COLO829 (cell line): Measurements from ENCODE around the gene ARID5B.

ENCODE experiments used
- DNase-seq: peaks from one replicate; pipeline ENCODE4 v3.0.0; 2012; ENCODE audit warnings: low spot score

The ARID5B gene

DNA sequence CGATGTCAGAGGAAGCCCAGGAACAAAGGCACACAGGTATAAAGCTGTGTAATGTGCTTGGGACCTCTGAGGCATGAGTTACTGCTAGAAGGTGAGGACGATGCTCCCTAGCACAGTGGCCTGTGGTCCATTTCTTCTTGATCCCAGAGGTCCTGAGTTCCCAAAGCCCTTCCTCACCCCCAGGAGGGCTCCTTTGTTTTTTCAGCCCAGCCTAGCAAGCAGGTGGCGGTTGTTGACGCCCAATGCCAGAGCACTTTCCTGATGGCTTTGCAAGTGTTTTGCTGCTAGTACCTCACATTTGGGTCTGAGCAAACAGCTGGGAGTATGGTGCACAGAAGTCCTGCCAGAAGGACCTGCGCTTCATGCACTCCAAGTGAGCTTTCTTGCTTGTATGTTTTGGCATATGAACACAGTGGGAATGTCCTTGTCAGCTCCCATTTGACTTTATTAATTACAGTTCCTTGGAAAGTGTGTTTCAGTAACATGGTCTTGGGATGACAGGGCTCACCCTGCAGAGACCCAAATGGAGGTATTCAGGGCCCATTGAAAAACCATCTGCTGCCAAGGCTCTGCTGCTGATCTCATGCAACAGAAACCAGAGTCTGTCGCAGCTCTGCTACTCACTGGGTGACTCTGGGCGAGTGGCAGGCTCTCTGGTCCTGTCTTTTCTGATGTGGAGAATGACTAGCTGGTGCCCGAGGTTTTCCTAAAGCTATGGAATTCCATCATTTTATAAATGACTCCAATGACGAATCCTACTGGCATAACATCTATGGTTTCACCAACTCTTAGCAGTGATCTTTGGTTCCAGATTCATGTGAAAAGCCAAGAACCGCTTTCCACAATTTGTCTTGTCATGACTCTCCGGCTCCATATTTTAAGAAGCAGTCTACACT is 134.9 kb downstream of the ARID5B start:
- DNase-seq: no peak

DNA sequence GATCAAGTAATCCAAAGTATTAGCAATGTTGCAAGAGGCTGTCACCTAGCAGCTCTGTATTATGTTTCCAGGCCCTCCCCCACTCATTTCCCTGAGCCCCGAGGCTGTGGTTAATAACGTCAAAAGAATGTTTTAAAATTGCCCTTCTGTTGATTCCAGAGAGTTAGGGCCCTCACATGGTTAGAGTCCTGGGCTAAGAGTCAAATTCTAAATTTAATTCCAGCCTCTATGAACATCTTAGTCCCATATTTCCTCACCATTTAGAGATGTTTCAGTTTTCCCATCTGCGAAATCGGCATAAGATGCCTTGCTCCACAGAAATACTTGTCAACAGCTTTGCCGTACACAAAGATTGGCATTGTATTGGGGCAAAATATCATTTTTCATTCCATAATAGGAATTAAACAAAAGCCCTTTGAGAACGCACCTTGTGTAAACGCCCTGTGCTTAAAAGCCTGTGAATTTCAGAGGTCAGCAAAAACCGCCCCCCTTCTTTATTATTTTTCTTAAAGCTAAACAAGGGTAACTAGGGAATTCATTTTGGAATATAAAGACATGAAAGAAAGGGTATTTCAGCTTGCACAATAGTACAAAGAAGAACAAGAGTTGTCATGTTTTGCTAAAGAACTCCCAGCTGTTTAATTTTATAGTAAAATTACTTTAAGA is 135.8 kb downstream of the ARID5B start:
- peak; percentile 33 for DNase-seq

DNA sequence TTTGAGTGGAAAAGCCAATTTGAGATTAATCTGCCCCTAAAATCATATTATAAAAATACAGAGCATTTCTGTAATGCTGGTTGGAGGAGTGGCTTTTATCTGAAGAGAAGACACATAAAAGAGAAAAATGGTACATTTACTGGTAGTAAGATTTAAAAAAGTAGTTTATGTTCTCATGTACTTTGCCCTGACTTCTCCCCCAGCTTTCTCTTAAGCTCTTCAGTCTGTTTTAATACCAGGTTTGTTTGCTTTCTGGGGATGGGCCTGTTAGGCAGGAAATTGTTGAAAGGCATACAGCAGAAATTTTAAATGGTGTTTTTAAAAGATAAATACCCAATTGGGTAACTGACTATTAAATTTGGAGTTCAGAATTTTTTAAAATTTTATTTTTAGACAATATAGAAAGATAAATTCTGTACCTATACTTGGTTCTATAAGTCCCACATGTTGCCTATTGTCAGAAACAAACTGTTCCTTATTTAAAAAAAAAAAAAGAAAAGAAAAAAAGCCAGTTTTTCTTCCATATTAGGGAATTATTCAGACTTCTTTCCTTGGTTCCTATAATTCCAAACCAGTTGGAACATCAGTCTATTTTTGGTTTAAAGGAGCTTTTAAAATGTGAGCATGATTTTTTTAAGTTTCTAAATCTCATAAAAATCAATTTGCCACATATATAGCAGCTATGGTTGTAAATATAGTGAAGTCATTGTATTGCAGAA is 136.6 kb downstream of the ARID5B start:
- no peak for DNase-seq

DNA sequence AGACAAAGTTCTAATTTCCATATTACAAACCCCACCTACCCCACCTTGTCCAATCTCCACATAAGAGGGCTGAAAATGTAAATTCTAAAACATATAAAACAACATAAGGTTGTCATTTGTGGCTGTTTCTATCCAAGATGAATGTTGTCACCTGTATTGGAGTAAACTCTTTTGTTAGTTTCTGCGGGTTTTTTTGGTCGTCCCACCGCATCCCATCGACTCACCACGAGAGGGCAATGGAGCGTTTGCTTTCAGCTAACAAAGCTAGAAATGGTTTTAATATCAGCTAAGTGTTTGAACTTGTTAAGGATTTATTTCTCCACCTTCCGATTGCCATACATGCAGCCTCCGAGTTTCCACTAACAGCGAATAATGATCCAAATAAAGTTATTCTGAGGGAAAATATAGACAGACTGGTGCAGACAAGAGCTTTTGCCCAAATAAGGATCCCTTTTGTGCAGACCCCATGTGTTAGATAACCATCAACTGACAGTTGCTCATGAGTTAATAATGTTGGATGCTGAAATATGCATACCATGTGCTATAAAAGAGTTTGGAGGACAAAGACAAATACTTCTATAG is 137.2 kb downstream of the ARID5B start:
- peak; percentile 72 for DNase-seq

DNA sequence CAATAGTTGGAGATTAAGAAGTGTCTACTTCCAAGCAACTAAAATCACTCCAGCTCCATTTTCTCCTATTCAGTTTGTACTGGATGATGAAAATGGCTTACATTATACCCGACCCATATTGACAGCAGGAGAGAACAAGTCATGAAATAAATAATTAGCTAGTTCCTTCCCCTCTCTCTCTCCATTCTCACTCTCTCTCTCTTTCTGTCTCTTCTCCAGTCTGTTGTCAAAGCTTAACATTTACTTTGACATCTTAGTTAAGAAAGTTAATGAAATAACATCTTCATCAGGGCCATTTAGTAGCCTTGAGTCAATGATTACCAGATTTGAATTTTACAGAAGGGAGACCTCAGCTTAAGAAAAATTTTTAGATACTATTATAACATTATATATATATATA is 138.5 kb downstream of the ARID5B start:
- DNase-seq: no peak

DNA sequence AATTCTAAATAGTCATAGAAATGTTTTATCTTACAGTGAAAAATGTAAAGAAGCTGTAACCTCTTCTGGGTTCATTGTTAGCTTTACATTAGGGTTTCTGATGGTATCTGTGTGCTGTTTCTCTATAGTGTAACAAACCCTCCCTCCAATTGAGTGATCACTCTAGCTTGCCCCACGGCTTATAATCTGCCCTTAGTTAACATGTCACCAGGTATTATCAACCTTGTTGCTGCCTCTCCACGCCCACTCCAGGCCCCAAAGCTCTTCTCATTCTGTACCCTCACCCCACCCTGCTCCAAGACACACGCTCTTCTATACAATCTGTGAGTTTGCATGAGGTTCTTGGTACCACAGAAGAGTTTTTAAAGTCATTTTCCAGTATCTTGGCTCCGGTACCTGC is 139.4 kb downstream of the ARID5B start:
- no peak for DNase-seq

DNA sequence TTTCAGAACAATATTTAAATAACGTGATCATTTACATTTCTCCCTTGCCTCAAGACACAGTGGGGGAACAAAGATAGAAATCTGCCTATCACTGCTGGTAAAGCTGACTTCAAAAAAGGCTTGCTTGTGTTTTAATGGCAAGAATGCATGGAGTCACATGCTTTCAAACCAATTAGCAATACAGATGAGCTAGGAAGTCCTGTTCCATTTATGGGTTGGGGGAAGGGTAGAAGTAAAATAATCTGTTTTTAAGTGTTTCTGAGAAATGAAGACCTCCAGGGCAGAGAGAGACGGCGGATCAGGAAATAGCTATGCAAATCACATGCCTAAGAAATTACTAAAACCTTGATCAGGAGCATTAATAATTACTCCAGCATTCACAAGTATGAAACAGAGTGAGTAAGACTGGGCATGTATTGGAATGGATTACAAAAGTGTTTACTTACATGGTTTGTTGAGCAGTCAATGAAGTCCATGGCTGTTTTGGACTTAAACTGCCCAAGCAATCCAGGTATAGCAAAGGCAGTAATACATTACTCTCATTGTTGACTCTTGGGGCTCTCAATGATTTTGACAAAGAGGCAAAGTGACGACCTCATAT is 142.0 kb downstream of the ARID5B start:
- peak; percentile 74 for DNase-seq

DNA sequence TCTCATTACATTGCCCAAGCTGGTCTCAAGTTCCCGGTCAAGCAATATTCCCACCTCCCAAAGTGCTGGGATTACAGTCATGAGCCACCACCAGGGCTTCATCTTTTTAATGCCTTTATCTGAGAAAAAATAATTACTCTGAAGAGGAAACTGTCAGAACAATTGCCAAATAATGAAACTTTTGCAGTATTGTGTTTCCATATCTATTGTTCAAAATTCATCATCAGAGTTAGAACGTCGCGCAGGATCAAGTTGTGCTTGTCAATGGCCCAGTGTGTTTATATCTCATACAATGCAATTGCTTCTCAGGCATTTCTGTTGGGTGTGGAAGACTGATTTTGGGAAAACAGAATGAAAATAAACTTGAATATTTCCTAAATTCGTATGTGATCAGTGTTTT is 143.1 kb downstream of the ARID5B start:
- DNase-seq: no peak

DNA sequence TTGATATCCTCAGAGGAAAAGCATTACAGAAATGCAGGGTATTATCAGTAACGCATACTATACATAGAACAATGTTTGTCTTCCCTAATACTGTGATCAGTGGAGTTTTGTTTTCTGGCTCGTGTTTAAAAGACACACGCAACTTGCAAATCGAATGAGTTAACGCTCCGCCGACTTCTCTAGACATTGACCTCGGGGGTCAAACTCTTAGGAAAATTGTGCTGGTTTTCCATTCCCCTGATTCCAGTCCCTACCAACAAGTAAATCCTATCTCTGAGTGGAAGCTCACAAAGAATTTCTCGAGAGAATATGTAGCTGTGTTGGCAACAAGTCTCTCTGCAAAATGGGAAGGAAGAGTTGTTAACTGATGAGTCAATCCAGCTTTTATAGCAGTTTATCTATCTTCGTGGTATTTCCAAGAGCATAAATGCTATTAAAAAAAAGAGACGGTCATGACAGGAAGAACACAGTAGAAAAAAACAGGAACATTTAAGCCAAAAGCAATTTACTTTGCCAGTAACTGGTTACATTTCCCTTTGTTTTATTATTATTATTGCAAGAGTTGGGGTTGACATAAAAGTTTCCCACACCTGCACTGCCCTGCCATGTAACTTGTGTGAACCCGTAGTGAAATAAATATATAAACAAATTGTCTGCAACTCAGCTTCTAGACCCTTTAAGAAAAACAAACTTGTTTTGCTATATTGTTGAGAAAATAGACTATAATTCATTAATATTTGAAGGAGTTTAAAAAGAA is 144.4 kb downstream of the ARID5B start:
- no peak for DNase-seq

DNA sequence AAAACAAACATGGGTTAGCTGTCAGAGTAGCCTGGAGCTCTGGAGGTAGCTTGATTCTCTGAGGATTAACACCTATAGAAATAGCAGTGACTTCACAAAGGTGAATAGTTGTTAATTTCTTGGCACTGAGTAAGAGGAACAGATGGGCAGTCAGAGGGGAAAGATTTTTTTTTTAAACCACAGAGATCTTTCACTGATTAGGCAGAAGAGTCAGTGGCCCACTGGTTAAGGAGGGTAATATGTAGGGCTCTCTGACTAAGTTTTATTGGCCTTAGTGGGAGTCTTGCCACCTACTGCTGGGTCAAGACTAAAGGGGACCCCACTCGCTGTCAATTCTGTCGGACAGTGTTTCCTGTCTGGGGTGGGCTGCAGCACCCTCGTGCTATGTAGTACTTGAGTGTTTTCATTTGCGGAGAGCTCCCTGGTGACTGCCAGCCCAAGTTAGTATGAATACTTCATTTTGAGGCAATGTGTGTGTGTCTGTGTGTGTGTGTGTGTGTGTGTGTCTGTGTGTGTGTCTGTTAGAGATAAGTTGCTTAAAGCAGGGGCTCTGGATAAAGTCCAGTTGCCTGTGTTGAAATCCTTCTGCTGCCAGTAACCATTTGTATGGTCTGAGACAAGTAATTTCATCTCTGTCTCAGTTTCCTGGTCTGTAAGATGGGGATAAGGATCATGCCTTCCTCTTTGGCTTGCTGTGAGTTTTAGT is 145.2 kb downstream of the ARID5B start:
- DNase-seq: no peak

DNA sequence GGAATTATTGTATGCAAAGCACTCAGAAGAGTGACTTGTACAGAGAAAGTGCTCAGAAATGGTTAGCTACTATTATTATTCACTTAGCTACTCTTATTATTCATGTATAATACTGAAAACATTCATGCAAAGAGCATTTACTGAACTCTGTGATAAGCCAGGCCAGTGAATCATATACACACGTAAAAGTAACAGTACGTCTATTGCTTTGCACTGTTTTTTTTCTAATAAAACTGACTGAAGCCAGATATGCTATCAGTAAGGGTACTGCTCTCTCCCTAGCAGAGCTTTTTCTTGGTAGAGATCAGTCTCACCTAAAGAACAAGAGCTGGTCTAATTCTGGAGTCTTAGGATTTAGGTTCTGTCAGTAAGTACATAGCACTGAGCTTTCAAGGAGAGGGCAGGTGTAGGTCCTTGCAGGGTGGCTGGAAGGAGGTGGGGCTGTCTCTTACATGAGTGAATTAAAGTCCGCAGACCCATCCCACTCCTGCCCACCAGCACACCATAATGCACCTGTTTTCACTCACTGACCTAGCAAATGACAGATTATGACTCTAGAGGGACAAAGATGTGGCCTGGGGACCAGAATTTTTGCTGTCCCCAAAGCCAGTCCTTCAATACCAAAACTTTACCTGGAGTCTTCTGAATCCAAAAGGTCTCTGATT is 145.9 kb downstream of the ARID5B start:
- DNase-seq: no peak

DNA sequence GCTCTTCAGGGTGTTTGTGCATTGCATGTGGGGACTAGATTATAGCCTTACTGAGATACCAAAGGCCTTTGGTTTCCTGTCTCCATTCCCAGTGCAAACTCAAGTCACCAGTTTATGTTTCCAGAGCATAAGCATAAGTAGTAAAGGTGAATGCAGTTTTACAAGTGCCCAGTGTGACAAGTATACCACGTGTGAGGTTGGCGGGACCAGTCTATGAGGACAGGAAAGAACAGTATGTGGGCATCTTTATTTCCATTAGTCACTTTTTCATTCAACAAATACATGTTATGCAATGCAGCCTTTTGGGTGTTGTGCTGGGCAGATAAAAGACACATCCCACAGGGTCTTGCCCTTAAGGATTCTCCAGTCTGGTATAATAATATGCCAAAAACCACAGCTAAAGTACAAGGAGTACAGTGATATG is 146.5 kb downstream of the ARID5B start:
- no peak for DNase-seq

DNA sequence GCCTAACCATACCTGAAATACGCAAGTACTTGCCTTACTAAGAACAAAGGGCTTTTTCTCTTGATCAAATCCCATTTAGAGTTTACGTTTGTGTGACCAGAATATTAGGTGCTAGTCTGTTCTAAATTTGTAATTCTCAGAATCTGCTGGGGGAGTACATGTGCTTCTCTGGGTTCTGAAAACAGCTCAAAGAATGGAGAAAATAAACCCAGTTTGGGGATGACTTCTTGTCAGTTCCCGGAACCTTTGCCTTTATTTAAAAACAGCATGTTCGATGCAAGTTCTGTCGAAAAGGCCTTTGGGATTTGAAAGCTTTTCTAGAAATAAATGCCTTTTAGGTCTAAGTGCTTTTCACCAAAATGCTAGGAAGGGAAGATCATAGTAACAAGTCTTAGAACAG is 147.0 kb downstream of the ARID5B start:
- DNase-seq: no peak

DNA sequence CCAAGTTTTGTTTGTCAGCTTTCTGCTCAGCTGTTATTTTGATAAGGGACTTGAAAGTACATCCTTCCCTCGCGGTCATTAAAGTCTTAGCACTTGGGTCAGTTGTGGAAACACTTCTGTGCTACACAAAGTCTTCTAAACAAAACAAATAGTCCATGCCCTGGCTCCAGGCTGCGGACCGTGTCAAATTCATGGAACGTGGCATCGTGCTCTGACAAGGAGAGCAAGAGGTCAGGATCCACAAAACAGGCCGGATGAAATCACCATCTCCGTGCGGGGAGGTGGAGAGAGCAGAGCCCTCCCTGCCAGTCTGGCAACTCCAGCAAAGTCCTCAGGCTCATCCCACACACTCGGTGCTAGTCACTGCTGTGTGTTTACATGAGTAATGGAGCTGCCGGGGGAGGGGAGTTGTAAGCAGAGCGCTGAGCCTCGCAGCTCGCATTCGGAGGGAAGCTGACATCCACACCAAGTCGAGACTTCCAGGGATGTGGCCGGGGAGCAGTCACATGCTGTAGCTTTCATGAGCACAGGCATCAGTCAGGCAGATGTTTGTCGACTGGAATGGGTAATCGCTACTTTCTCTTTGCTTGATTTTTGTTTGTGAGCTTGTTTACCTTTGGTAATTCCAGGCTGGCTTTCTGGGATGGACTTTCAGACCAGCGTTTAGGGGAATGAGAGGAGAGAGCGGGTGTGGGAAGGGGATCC is 147.6 kb downstream of the ARID5B start:
- peak; percentile 66 for DNase-seq

DNA sequence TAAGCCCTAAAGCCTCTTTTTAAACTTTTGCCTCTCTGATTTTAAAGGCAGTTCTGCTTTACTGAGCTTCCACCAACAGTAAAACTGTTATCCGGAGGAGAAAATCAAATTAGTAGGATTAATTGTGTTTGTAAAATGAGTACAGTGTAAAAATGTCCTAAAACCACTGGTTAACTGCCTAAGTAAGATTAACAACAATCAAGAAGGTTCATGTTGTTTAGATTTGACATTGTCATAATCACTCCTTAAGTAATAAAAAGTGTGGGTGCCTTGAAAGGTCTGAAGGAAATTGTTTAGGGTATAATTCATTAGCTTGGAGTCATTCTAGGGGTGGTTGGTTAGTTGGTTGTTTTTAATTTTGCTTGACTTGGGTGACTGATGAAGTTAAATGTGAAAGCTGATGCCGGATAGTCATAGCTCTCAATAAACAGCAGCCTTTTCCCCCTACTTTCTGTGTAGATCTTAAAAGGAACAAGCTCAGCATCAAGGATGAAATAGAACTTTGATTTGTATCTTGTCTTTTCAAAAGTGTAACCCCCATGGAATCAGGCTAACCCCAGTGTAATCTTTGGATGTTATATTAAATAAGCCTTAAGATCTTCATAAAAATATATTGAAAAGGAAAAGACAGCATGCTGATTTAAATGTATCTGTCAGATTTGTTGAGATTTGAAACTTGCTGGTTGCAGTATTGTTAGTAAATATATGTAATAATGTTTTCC is 148.3 kb downstream of the ARID5B start:
- no peak for DNase-seq

DNA sequence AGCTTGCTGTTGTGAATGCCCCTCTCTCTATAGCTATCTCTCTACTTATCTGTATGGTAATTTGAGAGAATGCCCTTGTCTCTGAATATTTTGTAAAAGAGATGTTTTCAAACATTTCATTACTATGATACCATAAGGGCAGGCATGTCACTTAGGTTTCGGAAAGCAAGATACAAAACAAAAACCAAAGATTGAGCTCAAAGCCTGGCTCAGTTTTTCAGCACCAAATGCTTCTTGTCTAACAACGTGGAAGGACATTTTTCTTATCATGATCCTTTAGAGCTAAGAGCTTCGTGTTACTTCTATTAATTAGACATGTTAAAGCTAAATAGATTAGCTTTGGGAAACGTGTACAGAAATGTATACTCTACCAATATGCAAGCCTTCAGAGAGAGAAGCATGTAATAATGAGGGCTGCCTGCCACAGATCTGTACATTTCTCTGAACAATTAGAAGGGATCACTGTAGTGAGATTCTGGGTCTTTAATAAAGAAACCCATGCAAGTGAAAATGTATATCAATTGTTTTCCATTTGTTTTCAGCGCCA is 148.9 kb downstream of the ARID5B start:
- no peak for DNase-seq

DNA sequence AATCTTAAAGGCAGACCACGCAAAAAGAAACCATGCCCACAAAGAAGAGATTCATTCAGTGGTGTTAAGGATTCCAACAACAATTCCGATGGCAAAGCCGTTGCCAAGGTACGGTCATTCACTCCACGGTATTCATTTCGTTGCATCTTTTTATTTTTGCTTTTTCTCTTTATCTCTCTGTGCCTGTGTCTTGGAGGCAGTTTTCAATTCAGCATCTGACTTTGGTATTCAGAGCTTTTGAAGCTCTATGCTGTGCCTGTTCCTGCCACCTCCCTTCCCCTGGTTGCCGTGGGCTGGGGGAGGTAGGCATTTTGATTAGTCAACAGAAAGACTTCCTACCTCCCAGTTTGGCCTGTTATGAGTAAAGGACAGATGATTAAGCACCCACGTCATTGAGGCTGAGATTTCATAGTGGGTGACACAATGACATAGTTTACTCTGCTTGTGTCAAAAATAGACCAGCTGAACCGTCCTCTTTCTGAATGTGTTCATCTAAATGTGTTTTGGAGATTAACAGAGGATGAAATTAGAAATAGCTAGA is 149.5 kb downstream of the ARID5B start:
- DNase-seq: peak; percentile 54

DNA sequence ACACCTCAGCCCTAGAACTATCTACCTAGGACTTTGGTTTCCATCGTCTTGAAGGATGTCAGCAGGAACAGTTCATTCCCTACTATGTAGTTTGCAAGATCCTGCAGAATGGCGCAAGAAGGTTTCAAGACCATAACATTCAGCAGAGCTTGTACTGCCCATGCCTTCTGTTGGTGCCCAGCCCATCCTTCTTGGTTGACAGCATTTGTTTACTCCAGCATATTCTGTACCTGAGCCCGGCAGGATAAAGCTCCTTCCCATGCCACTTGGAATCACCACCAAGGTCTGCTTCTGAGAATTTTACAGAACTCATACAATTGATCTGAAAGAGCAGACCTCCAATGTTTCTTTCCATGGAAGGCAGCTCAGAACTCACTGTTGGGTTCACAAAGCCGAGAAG is 150.8 kb downstream of the ARID5B start:
- no peak for DNase-seq
